ENCODE measurements around the gene TMEM52B. TPM values are rescaled to one million over a fixed set of nuclear protein-coding genes. Genes with fewer than 3 reads are reported as not detected.

TMEM52B gene
- total and polyA plus RNA-seq, 3 donors from 2014 or later, result 0.74 to 1.2 (median 0.76) TPM

DNA sequence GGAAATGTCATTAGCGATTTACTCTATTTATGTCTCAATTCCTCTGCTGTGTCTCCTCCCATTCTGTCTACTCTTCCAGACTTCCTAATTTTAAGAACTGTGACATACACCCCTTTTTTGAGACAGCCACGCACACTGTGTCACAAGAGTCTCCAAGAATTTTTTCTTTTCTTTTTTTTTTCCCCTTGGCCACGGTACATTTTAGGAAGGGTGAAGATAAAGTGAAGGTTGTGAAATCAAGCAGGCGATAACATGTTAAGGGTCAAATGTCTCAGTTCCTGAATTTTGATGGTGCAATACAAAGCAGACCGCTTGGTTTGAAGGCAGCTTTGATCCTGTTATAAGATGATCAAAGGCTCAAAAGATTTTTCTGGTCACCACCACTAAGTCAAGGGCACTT is 11.2 kb upstream of the TMEM52B start:
- DNase-seq, result no peak
- intact Hi-C loops (cut with DNase I; ENCODE audit: low total_unique reads), result no loop called here
- H3K4me1 ChIP-seq, result no peaks in the 10 kb centered on the region
- H3K4me3 ChIP-seq, result no peak overlapping the region
- no peaks in the 10 kb centered on the region for H3K36me3 ChIP-seq (ENCODE audit: low read depth, missing control alignments)
- H3K27ac ChIP-seq, result no peak overlapping the region
- no peaks in the 10 kb centered on the region for H3K27me3 ChIP-seq
- H3K9me3 ChIP-seq, result no peaks in the 10 kb centered on the region
- 62 to 63% methylated on average over 5 of the region's 5 CpGs for WGBS, 2 donors
- TF ChIP-seq, protein P1, sequence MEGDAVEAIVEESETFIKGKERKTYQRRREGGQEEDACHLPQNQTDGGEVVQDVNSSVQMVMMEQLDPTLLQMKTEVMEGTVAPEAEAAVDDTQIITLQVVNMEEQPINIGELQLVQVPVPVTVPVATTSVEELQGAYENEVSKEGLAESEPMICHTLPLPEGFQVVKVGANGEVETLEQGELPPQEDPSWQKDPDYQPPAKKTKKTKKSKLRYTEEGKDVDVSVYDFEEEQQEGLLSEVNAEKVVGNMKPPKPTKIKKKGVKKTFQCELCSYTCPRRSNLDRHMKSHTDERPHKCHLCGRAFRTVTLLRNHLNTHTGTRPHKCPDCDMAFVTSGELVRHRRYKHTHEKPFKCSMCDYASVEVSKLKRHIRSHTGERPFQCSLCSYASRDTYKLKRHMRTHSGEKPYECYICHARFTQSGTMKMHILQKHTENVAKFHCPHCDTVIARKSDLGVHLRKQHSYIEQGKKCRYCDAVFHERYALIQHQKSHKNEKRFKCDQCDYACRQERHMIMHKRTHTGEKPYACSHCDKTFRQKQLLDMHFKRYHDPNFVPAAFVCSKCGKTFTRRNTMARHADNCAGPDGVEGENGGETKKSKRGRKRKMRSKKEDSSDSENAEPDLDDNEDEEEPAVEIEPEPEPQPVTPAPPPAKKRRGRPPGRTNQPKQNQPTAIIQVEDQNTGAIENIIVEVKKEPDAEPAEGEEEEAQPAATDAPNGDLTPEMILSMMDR (IDR thresholded peaks at IDR 0.05), result no peak
- no peak for TF ChIP-seq POLR2A (IDR thresholded peaks at IDR 0.05)

DNA sequence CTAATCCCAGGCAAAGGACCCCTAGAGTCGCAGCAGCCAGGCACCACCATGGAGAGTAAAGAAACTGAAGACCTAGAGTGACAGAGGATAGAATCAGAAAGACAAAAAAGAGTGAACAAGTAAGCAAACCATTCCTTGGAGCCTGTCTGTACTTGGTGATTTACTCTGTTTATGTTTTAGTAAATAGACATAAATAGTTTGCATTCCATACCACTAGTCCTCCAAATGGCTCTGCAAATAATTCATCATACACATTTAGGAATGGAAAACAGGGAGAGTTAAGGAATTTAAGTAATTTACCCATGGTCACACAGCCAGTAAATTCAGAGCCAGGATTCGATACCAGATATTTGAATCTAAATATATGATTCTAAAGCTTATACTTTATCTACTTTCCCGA is 9.7 kb upstream of the TMEM52B start:
- H3K4me1 ChIP-seq, result no peaks in the 10 kb centered on the region
- no peak overlapping the region for H3K27ac ChIP-seq
- intact Hi-C loops (cut with DNase I; ENCODE audit: low total_unique reads), result no loop called here
- no peaks in the 10 kb centered on the region for H3K27me3 ChIP-seq
- no peaks in the 10 kb centered on the region for H3K9me3 ChIP-seq
- no peak for DNase-seq
- 64 to 72% methylated on average over 3 of the region's 3 CpGs for WGBS, 2 donors
- no peaks in the 10 kb centered on the region for H3K36me3 ChIP-seq (ENCODE audit: low read depth, missing control alignments)
- H3K4me3 ChIP-seq, result no peak overlapping the region
- TF ChIP-seq, protein P1 (IDR thresholded peaks at IDR 0.05), result no peak
- no peak for TF ChIP-seq POLR2A (IDR thresholded peaks at IDR 0.05)

DNA sequence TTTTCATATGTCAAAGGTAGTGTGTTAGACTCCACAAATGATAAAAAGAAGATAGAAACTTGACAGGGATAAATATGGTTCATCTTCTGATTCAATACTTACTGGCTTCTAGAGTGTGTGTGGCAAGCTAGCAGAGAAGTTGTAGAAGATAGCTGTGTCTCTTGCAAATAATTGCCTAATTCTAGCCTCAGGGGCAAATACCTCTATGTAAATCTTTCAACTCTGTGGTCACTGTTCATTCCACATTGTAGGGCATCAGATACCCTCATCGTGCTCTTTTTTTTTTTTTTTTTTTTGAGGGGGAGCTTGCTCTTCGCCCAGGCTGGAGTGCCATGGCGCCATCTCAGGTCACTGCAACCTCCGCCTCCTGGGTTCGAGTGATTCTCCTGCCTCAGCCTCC is 8.6 kb upstream of the TMEM52B start:
- no peaks in the 10 kb centered on the region for H3K4me1 ChIP-seq
- H3K36me3 ChIP-seq (ENCODE audit: low read depth, missing control alignments), result no peaks in the 10 kb centered on the region
- intact Hi-C loops (cut with DNase I; ENCODE audit: low total_unique reads), result no loop called here
- H3K9me3 ChIP-seq, result no peaks in the 10 kb centered on the region
- no peak for DNase-seq
- TF ChIP-seq, protein P1 (IDR thresholded peaks at IDR 0.05), result no peak
- TF ChIP-seq POLR2A (IDR thresholded peaks at IDR 0.05), result no peak
- 88 to 96% methylated on average over 5 of the region's 5 CpGs for WGBS, 2 donors
- no peaks in the 10 kb centered on the region for H3K27me3 ChIP-seq
- no peak overlapping the region for H3K27ac ChIP-seq
- H3K4me3 ChIP-seq, result no peak overlapping the region

DNA sequence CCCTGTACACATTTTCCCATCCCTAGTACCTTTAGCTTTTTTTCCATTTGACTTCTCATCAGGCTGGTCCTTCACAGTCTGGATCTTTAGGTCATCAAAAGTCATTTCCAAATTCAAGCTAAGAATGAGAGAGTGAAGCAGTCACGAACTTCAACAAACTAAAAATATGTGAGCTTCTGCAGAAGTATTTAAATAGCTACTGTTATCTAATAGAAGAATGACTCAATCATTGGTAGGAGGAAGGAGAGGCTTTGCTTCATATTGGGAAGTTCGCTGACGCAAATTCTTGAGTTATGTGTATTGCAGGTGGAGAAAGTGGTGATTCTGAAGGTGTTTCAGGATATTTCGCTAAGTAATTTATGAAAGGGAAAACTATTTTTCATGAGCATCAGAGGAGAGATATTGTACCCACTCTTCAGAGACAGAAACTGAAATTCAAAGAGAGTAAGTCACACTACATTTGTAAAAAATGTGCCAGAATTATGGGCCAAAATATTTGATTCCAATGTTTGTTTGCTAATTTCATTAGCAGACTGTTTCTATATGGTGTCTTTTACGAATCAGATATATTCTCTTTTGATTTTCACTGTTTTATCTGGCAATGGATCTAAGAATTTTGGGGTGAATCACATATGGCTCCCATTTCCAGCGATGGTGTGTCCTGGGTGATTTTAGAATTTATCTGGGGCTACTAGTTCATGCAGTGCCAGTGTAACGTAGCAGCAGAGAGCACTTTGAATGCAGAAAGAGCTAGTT is 6.7 kb upstream of the TMEM52B start, which contains the start of gene OLR1:
OLR1 (minus strand) TSS at position 160 of the 756 bp plus-strand sequence; CDS start at position 105, 55 bp downstream.
- TF ChIP-seq, protein P1 (IDR thresholded peaks at IDR 0.05), result no peak
- TF ChIP-seq POLR2A (IDR thresholded peaks at IDR 0.05), result no peak
- Histone ChIP-seq H3K9me3 (no peaks in the 10 kb centered on the region), H3K36me3 (ENCODE audit: low read depth, missing control alignments) (no peaks in the 10 kb centered on the region), H3K4me3 (no peak within 1 kb of the TSS), H3K4me1 (no peaks in the 10 kb centered on the region), H3K27me3 (no peaks in the 10 kb centered on the region), H3K27ac (no peak within 1 kb of the TSS)
- no peak for DNase-seq
- intact Hi-C loops (cut with DNase I; ENCODE audit: low total_unique reads), result no loop called here
- 81 to 87% methylated on average over 7 of the region's 7 CpGs for WGBS, 2 donors
